Common myeloid progenitor, CD34-positive (primary cell): Measurements from ENCODE around the gene OAS2.
A peak's percentile ranks its signal among the peaks of the same experiment; 100 is the strongest.

Experiments used
- CTCF ChIA-PET: fragments of 350-600 bp; sonication (Branson Sonifier 250); formaldehyde crosslinking; loops from one replicate; lab custom pipeline; 2021; ENCODE audit warnings: antibody characterized with exemption; lab: Charles Lee
- POLR2A ChIA-PET: fragments of 350-600 bp; sonication (Branson Sonifier 250); formaldehyde crosslinking; loops from one replicate; lab custom pipeline; 2021; ENCODE audit warnings: antibody characterized with exemption; lab: Charles Lee
- DNase-seq, 3 donors: peaks; one replicate each; pipeline versions ENCODE4 v3.0.0 to v3.0.0-alpha.2; 2013
- H3K27ac ChIP-seq, 2 experiments: 1 replicate in 1 of 2; 2 replicates in 1 of 2; pipeline ENCODE4 v1.7.0; 2013; ENCODE audit warnings: inconsistent platforms in 2 of 2, low read length in 2 of 2, mild to moderate bottlenecking in 2 of 2, low read depth in 1 of 2, moderate library complexity in 1 of 2; ENCODE audit not compliant: severe bottlenecking in 2 of 2, insufficient read depth in 1 of 2, poor library complexity in 1 of 2
- H3K27me3 ChIP-seq, 5 experiments: replicated peaks in 2 of 5; 1 replicate in 3 of 5; 2 replicates in 2 of 5; pipeline versions ENCODE4 v1.6.1 to v1.7.0; 2013; ENCODE audit warnings: low read length in 4 of 5, mild to moderate bottlenecking in 2 of 5, moderate library complexity in 2 of 5, inconsistent platforms in 1 of 5; ENCODE audit not compliant: insufficient read depth in 5 of 5, control insufficient read depth in 4 of 5
- H3K36me3 ChIP-seq, 4 experiments: 1 replicate in 2 of 4; 2 replicates in 2 of 4; pipeline versions ENCODE4 v1.6.1 to v1.7.0; 2013; ENCODE audit warnings: low read length in 3 of 4, control low read depth in 1 of 4, mild to moderate bottlenecking in 1 of 4; ENCODE audit not compliant: control insufficient read depth in 4 of 4, insufficient read depth in 4 of 4
- H3K4me1 ChIP-seq, 4 experiments: 1 replicate in 3 of 4; 2 replicates in 1 of 4; pipeline versions ENCODE4 v1.6.1 to v1.7.1; 2013; ENCODE audit warnings: low read length in 3 of 4, mild to moderate bottlenecking in 3 of 4, control low read depth in 1 of 4, inconsistent platforms in 1 of 4, moderate library complexity in 1 of 4; ENCODE audit not compliant: control insufficient read depth in 4 of 4, insufficient read depth in 4 of 4; ENCODE audit errors: control extremely low read depth in 1 of 4
- H3K4me3 ChIP-seq, 7 experiments: 1 replicate in 4 of 7; 2 replicates in 3 of 7; pipeline versions ENCODE4 v1.5.1 to v1.7.0; 2013; ENCODE audit warnings: mild to moderate bottlenecking in 7 of 7, low read length in 6 of 7, moderate library complexity in 6 of 7, inconsistent platforms in 2 of 7, low read depth in 2 of 7, control low read depth in 1 of 7; ENCODE audit not compliant: insufficient read depth in 4 of 7, control insufficient read depth in 1 of 7; ENCODE audit errors: extremely low read depth in 1 of 7
- H3K9me3 ChIP-seq, 5 experiments: 1 replicate in 4 of 5; 2 replicates in 1 of 5; pipeline versions ENCODE4 v1.6.1 to v1.7.1; 2013; ENCODE audit warnings: low read length in 4 of 5, mild to moderate bottlenecking in 2 of 5, inconsistent platforms in 1 of 5, low read depth in 1 of 5, moderate library complexity in 1 of 5; ENCODE audit not compliant: control insufficient read depth in 4 of 5, insufficient read depth in 2 of 5; ENCODE audit errors: control extremely low read depth in 1 of 5
- WGBS: methylation state at CpG from one replicate; pipeline ENCODE4 v1.1.5; 2013; ENCODE audit not compliant: insufficient coverage; 5-methylcytosine and 5-hydroxymethylcytosine counted together

The OAS2 gene

GRCh38 chr12:113022563-113023297 lies 44.4 kb downstream of the OAS2 start:
- H3K27ac ChIP-seq, result no peak overlapping the region
- H3K4me1 ChIP-seq, result no peaks in the 10 kb centered on the region
- DNase-seq, result no peak
- H3K36me3 ChIP-seq, result no peaks in the 10 kb centered on the region
- ChIA-PET POLR2A (interaction anchor here (0.8 kb wide), 1 partner anchor 37 kb away, joined by 3 read pairs; no protein-coding TSS in a partner anchor), CTCF (no interaction called here)
- 100% methylated on average over 1 of the region's 3 CpGs for WGBS
- no peak overlapping the region for H3K4me3 ChIP-seq
- no peaks in the 10 kb centered on the region for H3K9me3 ChIP-seq
- H3K27me3 ChIP-seq, result peaks cover 0 to 2% (median 0%) of the 10 kb centered on the region in 5 experiments

DNA sequence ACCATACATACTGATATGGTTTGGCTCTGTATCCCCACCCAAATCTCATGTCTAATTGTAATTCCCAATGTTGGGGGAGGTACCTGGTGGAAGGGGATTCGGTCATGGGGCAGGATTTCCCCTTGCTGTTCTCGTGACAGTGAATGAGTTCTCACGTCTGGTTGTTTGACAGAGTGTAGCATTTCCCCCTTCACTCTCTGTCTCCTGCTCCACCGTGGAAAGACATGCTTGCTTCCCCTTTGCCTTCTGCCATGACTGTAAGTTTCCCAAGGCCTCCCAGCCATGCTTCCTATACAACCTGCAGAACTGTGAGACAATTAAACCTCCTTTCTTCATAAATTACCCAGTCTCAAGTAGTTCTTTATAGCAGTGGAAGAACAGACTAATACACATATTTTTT lies 49.4 kb downstream of the OAS2 start:
- WGBS, result 25% methylated on average over 3 of the region's 4 CpGs

DNA sequence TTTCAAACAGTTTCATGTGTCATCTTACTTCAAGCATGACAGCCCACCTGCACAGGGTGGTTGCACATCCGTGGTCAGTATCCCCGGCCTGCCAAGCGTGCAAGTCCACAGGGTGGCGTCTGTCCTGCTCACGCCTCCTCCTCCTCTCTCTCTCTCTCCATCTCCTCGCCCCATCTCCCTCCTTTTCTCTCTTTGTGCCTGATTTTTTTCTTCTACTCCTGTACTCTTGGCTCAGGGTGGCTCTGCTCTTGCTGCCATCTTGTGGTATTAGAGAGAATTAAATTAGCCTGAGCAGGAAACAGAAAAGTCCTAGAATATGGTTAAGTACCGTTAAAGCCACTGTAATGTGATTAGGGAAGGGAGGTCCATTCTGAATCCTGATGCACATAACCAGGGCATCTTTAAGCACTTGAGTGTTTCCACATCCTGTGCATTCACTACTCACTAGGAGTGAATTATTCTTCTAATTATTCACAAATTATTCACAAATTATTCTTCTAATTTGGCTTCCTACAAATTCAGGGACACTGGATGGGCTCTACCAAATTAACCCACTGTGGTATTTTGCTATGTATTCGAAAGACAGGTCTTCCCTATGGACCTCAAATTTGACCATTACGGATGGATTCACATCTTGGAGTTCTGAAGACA lies 52.7 kb downstream of the OAS2 start:
- no peaks in the 10 kb centered on the region for H3K9me3 ChIP-seq
- H3K27ac ChIP-seq, result no peak overlapping the region
- no peaks in the 10 kb centered on the region for H3K4me1 ChIP-seq
- ChIA-PET POLR2A (no interaction called here), CTCF (interaction anchor here (1.0 to 2.5 kb wide), 8 partner anchors 9 to 144 kb away, joined by 3 to 16 read pairs (median 4); no protein-coding TSS in a partner anchor)
- no peaks in the 10 kb centered on the region for H3K27me3 ChIP-seq
- 13% methylated on average over 5 of the region's 9 CpGs for WGBS
- no peaks in the 10 kb centered on the region for H3K36me3 ChIP-seq
- DNase-seq, result peak; percentile 43 to 67 (median 58)
- H3K4me3 ChIP-seq, result no peak overlapping the region

More for the DNA sequence above, 49.4 kb downstream of the OAS2 start:
- H3K27me3 ChIP-seq, result no peaks in the 10 kb centered on the region
- H3K4me3 ChIP-seq, result no peak overlapping the region
- no peak for DNase-seq
- no peaks in the 10 kb centered on the region for H3K36me3 ChIP-seq
- CTCF ChIA-PET, result no interaction called here
- H3K9me3 ChIP-seq, result no peaks in the 10 kb centered on the region
- POLR2A ChIA-PET, result no interaction called here
- H3K4me1 ChIP-seq, result no peaks in the 10 kb centered on the region
- H3K27ac ChIP-seq, result no peak overlapping the region

GRCh38 chr12:113039911-113040445 lies 61.7 kb downstream of the OAS2 start:
- no peak for DNase-seq
- WGBS, result 94% methylated on average over 2 of the region's 4 CpGs
- peaks cover 0 to 2% (median 0%) of the 10 kb centered on the region in 5 experiments for H3K9me3 ChIP-seq
- peaks cover 0 to 4% (median 0%) of the 10 kb centered on the region in 4 experiments for H3K4me1 ChIP-seq
- CTCF ChIA-PET, result interaction anchor here (1.1 to 1.2 kb wide), 2 partner anchors 10 to 62 kb away, joined by 3 read pairs; no protein-coding TSS in a partner anchor
- POLR2A ChIA-PET, result no interaction called here
- H3K36me3 ChIP-seq, result no peaks in the 10 kb centered on the region
- no peak overlapping the region for H3K27ac ChIP-seq
- H3K4me3 ChIP-seq, result no peak overlapping the region
- H3K27me3 ChIP-seq, result no peaks in the 10 kb centered on the region

GRCh38 chr12:113040722-113041171 lies 62.4 kb downstream of the OAS2 start:
- peaks cover 0 to 2% (median 0%) of the 10 kb centered on the region in 5 experiments for H3K9me3 ChIP-seq
- H3K27ac ChIP-seq, result no peak overlapping the region
- H3K36me3 ChIP-seq, result no peaks in the 10 kb centered on the region
- ChIA-PET CTCF (interaction anchor here (0.6 to 1.3 kb wide), 4 partner anchors 10 to 568 kb away, joined by 3 read pairs; no protein-coding TSS in a partner anchor), POLR2A (no interaction called here)
- H3K4me1 ChIP-seq, result peaks cover 0 to 4% (median 0%) of the 10 kb centered on the region in 4 experiments
- DNase-seq, result no peak
- H3K27me3 ChIP-seq, result no peaks in the 10 kb centered on the region
- no peak overlapping the region for H3K4me3 ChIP-seq
- 87% methylated on average over 7 of the region's 7 CpGs for WGBS

GRCh38 chr12:113041560-113041959 lies 63.2 kb downstream of the OAS2 start:
- H3K9me3 ChIP-seq, result peaks cover 0 to 2% (median 0%) of the 10 kb centered on the region in 5 experiments
- no peak for DNase-seq
- 100% methylated on average over 2 of the region's 7 CpGs for WGBS
- no peak overlapping the region for H3K27ac ChIP-seq
- H3K27me3 ChIP-seq, result no peaks in the 10 kb centered on the region
- ChIA-PET CTCF (interaction anchor here (1.2 to 1.3 kb wide), 2 partner anchors 9 to 56 kb away, joined by 3 read pairs; no protein-coding TSS in a partner anchor), POLR2A (no interaction called here)
- H3K4me3 ChIP-seq, result no peak overlapping the region
- H3K36me3 ChIP-seq, result no peaks in the 10 kb centered on the region
- peaks cover 0 to 4% (median 0%) of the 10 kb centered on the region in 4 experiments for H3K4me1 ChIP-seq
